ENCODE results near the gene TRMT44. TPM values are rescaled to one million over a fixed set of nuclear protein-coding genes. Genes with fewer than 3 reads are reported as not detected.

TRMT44 gene
- total RNA-seq, 1 experiment from 2014 or later, result 17.4 TPM

DNA sequence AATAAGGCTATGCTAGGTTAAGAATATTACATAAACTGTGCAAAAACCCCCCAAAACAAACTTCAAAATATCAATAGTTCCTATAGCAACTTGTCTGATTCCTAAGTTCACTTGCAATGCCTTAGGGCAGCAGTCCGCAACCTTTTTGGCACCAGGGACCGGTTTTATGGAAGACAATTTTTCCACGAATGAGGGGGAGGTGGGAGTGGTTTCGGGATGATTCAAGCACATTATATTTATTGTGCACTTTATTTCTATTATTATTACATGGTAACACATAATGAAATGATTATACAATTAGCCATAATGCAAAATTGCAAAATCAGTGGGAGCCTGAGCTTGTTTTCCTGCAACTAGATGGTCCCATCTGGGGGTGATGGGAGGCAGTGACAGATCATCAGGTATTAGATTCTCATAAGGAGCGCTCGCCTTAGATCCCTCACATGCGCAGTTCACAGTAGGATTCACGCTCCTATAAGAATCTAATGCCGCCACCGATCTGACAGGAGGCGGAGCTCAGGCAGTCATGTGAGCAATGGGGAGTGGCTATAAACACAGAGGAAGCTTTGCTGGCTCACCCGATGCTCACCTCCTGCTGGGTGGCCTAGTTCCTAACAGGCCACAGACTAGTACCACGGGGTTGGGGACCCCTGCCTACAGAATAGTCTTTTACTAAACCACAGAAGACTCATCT, 39.8 kb upstream of the TRMT44 start:
- Histone ChIP-seq H4K20me1 (ENCODE audit: insufficient read depth) (no peaks in the 10 kb centered on the region), H3K4me3 (no peak overlapping the region), H3K9me2 (ENCODE audit: insufficient read depth) (no peaks in the 10 kb centered on the region), H3K36me3 (ENCODE audit: low read depth) (no peaks in the 10 kb centered on the region), H3K27me3 (ENCODE audit: insufficient read depth, low read depth) (no peaks in the 10 kb centered on the region), H3K4me1 (replicated peaks; ENCODE audit: insufficient read depth) (no peaks in the 10 kb centered on the region), H3K79me2 (ENCODE audit: low read depth) (no peaks in the 10 kb centered on the region), H3K4me2 (no peak overlapping the region), H2AFZ (no peak overlapping the region), H3F3A (ENCODE audit: insufficient read depth, low read depth) (no peaks in the 10 kb centered on the region; the same call in 1 of the 2 replicates), H3K9me3 (ENCODE audit: insufficient read depth, low read depth) (no peaks in the 10 kb centered on the region), H3K27ac (no peak overlapping the region)
- DNase-seq, result no peak
- POLR2A ChIA-PET (ENCODE audit: unreplicated experiment), result interaction anchor here (0.7 kb wide), 2 partner anchors 131 to 134 kb away, joined by 3 to 6 read pairs; partner anchors contain the start of gene HTRA3
- intact Hi-C loops (cut with micrococcal nuclease; ENCODE audit: unreplicated experiment), result loop anchor here (10.0 kb wide), 1 partner anchor 376 kb away; no protein-coding TSS in a partner anchor
- no TSS peak for BruUV-seq (replicated peaks)
- TF ChIP-seq, protein P1, sequence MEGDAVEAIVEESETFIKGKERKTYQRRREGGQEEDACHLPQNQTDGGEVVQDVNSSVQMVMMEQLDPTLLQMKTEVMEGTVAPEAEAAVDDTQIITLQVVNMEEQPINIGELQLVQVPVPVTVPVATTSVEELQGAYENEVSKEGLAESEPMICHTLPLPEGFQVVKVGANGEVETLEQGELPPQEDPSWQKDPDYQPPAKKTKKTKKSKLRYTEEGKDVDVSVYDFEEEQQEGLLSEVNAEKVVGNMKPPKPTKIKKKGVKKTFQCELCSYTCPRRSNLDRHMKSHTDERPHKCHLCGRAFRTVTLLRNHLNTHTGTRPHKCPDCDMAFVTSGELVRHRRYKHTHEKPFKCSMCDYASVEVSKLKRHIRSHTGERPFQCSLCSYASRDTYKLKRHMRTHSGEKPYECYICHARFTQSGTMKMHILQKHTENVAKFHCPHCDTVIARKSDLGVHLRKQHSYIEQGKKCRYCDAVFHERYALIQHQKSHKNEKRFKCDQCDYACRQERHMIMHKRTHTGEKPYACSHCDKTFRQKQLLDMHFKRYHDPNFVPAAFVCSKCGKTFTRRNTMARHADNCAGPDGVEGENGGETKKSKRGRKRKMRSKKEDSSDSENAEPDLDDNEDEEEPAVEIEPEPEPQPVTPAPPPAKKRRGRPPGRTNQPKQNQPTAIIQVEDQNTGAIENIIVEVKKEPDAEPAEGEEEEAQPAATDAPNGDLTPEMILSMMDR (conservative IDR thresholded peaks at IDR 0.05), result no peak
- TF ChIP-seq EZH2 (IDR thresholded peaks at IDR 0.05; ENCODE audit: low read depth), result no peak
- CTCF ChIA-PET, result no interaction called here

DNA sequence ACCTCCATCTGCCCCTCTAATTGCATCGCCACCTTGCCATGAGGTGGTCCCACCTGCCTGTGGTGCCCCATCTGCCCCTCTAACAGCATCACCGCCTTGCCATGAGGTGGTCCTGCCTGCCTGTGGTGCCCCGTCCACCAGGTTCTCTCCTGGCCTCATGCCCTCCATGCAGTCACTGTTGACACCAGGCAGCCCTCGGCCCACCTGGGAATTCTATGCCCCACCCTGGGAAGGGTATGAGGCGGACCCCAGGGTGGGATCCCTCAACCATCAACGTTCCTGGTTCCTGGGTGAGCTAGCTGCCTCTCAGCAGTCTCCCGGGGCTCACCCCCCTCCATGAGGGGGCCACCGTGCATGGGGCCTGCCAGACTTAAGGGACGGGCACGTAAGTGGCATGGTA, 38.9 kb upstream of the TRMT44 start:
- ChIA-PET POLR2A (ENCODE audit: unreplicated experiment) (no interaction called here), CTCF (interaction anchor here (1.6 kb wide), 1 partner anchor 134 kb away, joined by 8 read pairs; no protein-coding TSS in a partner anchor)
- intact Hi-C loops (cut with micrococcal nuclease; ENCODE audit: unreplicated experiment), result loop anchor here (10.0 kb wide), 1 partner anchor 377 kb away; no protein-coding TSS in a partner anchor
- Histone ChIP-seq H3K79me2 (ENCODE audit: low read depth) (no peaks in the 10 kb centered on the region), H3K4me3 (no peak overlapping the region), H3K9me3 (ENCODE audit: insufficient read depth, low read depth) (no peaks in the 10 kb centered on the region), H3K9me2 (ENCODE audit: insufficient read depth) (no peaks in the 10 kb centered on the region), H3K27ac (no peak overlapping the region), H3K27me3 (ENCODE audit: insufficient read depth, low read depth) (no peaks in the 10 kb centered on the region), H4K20me1 (ENCODE audit: insufficient read depth) (no peaks in the 10 kb centered on the region), H2AFZ (no peak overlapping the region), H3K36me3 (ENCODE audit: low read depth) (no peaks in the 10 kb centered on the region), H3K4me1 (replicated peaks; ENCODE audit: insufficient read depth) (no peaks in the 10 kb centered on the region), H3K4me2 (no peak overlapping the region), H3F3A (ENCODE audit: insufficient read depth, low read depth) (no peaks in the 10 kb centered on the region; the same call in 1 of the 2 replicates)
- no peak for TF ChIP-seq EZH2 (IDR thresholded peaks at IDR 0.05; ENCODE audit: low read depth)
- TF ChIP-seq, protein P1 (conservative IDR thresholded peaks at IDR 0.05), result no peak
- DNase-seq, result no peak
- no TSS peak for BruUV-seq (replicated peaks)

- POLR2A ChIA-PET (ENCODE audit: unreplicated experiment), result no interaction called here
- H2AFZ ChIP-seq, result no peak overlapping the region
- no peaks in the 10 kb centered on the region for H4K20me1 ChIP-seq (ENCODE audit: insufficient read depth)
- no peaks in the 10 kb centered on the region for H3K36me3 ChIP-seq (ENCODE audit: low read depth)
- BruUV-seq (replicated peaks), result no TSS peak
- no peaks in the 10 kb centered on the region for H3K9me2 ChIP-seq (ENCODE audit: insufficient read depth)
- TF ChIP-seq, protein P1 (conservative IDR thresholded peaks at IDR 0.05), result no peak
- TF ChIP-seq EZH2 (IDR thresholded peaks at IDR 0.05; ENCODE audit: low read depth), result no peak
- H3K4me1 ChIP-seq (replicated peaks; ENCODE audit: insufficient read depth), result no peaks in the 10 kb centered on the region
- H3K9me3 ChIP-seq (ENCODE audit: insufficient read depth, low read depth), result no peaks in the 10 kb centered on the region
- H3F3A ChIP-seq (ENCODE audit: insufficient read depth, low read depth), result no peaks in the 10 kb centered on the region; the same call in 1 of the 2 replicates
- CTCF ChIA-PET, result interaction anchor here (1.5 to 2.3 kb wide), 3 partner anchors 135 to 225 kb away, joined by 4 to 8 read pairs (median 7); no protein-coding TSS in a partner anchor
- H3K27me3 ChIP-seq (ENCODE audit: insufficient read depth, low read depth), result no peaks in the 10 kb centered on the region
- H3K27ac ChIP-seq, result no peak overlapping the region
- intact Hi-C loops (cut with micrococcal nuclease; ENCODE audit: unreplicated experiment), result loop anchor here (10.0 kb wide), 1 partner anchor 377 kb away; no protein-coding TSS in a partner anchor
- H3K4me3 ChIP-seq, result no peak overlapping the region
- H3K79me2 ChIP-seq (ENCODE audit: low read depth), result no peaks in the 10 kb centered on the region
- no peak for DNase-seq
- H3K4me2 ChIP-seq, result no peak overlapping the region
Observed at GRCh38 chr4:8402181-8402597, 38.4 kb upstream of the TRMT44 start.

Measured in PC-9 (cell line).